Measurements from ENCODE around the gene GPR12.

Gene GPR12, protein sequence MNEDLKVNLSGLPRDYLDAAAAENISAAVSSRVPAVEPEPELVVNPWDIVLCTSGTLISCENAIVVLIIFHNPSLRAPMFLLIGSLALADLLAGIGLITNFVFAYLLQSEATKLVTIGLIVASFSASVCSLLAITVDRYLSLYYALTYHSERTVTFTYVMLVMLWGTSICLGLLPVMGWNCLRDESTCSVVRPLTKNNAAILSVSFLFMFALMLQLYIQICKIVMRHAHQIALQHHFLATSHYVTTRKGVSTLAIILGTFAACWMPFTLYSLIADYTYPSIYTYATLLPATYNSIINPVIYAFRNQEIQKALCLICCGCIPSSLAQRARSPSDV
- total RNA-seq, result 0 to 0.07 reads per million in 2 donors

DNA sequence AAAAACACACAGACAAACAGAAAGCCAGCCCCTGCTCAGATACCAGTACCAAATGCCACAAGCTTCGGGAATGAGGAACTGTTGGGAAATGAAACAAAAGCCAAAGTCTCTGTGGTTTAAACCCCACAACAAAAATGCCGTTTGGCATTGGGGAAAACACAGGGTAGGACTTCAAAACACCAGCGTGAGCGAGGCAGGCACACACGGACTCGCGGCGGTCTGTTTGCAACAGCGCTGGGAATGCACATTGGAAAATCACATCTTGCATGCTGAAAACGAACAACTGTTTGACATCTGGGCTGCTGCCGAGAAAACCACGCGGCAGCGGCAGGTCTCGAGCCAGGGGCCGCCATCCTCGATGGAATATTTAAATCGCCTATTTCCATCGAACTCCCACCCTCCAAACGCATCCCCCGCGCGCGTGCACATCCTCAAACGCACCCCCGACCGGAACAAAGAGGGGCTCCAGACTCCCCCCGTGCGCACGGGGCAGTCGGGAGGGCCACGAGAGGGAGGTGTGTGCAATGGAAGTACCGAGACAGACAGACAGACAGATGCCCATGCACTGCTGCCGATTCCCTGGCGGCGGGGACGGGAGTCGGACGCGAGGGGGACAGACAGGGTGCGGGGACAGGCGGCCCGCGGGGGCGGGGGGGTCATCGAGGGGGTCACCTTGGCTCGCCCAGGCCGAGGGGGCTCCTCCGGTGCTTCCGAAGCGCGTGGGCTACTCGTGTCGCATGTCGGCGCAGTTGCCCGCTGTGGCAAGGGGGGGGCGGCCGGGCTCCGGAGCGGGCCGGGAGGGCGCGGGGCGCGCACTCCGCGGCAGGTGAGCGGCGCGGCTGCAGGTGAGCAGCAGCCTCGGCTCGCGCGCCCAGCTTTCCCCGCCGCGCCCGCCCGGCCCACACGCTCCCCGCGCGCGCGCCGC lies at the start of gene GPR12:
TSS of gene GPR12 (minus strand) at position 880 of the 925 bp plus-strand sequence. CDS start 959 bp downstream, outside the sequence.
- DNase-seq, result no peak

GRCh38 chr13:26810095-26810494 lies 49.5 kb upstream of the GPR12 start:
- no peak for DNase-seq

- DNase-seq, result no peak
Observed at GRCh38 chr13:26806891-26807290, 46.3 kb upstream of the GPR12 start.

DNA sequence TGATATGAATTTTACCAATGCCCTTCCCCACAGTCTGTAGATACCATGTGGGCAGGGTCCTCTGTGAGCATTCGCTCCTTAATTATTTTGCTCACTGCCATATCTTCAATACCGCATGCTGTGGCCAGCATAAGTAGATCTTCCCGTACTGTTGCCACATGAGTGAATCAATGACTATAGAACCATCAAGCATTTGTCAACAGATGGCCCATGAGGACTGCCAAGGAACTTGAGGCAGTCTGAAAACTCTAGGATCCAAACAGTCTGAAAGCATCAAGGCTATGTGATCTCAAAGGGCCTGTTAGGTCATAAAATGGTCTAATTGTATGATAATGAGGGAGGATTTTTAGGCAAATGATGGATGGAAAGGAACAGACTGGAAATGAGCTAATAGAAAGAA lies 27.4 kb upstream of the GPR12 start:
- DNase-seq, result no peak

DNA sequence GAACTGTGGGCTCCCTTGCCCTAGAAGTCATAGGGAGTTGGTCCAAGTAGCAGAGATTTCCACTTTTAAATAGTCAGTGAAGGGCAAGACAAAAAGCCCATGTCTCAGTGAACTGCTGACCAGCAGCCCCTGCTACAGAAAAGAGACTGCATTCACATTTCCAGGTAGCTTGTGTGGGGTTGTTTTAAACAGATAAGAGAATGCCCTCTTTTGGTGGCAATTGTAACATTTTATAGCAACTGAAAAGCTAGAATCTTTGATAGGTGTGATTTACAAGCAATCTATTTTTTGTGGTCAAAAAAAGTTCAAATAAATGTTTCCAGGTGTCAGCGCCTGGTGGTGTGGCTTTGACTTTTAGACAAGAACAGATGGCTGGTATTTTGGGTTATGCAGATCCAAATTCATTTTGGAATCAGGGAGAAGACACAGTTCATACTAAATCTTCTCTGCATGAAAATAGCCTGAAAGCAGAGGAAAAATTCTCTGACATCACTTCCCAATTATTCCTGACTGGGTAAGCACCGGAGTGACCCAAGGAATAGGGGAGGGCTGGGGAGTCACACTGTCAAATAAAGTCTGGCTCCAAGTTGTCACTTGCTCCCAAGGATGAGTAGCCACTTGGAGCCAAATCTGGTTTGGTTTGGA lies 26.2 kb upstream of the GPR12 start:
- no peak for DNase-seq

- peak; percentile 25 for DNase-seq
Observed at GRCh38 chr13:26785838-26786630, 25.4 kb upstream of the GPR12 start.

- no peak for DNase-seq
Observed at GRCh38 chr13:26784704-26785639, 24.4 kb upstream of the GPR12 start.

- DNase-seq, result no peak
Observed at GRCh38 chr13:26780411-26780810, 19.8 kb upstream of the GPR12 start.

GRCh38 chr13:26779321-26779720 lies 18.7 kb upstream of the GPR12 start:
- DNase-seq, result no peak

- no peak for DNase-seq
Observed at GRCh38 chr13:26772531-26772930, 11.9 kb upstream of the GPR12 start.

DNA sequence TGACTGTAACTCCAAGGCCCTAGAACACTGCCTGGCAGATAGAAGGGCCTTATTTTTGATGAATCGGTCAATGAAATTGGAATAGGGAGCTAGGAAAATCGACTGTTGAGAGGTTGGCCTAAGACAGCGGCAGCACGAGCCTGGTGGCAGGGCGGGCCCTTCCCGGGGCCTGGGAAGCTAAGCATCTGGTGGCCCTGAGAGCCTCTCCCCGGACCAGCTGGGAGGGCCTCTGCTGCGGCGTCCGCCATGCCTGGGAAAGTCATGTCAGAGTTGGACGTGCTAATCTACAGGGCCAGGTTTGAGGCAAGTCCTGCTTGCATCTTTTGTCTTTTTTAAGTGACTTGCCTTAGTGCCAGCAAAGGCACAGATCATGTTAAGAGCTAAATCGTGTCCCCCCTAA lies 11.2 kb upstream of the GPR12 start:
- no peak for DNase-seq

- no peak for DNase-seq
Observed at GRCh38 chr13:26762745-26763345, 2.3 kb upstream of the GPR12 start.

DNA sequence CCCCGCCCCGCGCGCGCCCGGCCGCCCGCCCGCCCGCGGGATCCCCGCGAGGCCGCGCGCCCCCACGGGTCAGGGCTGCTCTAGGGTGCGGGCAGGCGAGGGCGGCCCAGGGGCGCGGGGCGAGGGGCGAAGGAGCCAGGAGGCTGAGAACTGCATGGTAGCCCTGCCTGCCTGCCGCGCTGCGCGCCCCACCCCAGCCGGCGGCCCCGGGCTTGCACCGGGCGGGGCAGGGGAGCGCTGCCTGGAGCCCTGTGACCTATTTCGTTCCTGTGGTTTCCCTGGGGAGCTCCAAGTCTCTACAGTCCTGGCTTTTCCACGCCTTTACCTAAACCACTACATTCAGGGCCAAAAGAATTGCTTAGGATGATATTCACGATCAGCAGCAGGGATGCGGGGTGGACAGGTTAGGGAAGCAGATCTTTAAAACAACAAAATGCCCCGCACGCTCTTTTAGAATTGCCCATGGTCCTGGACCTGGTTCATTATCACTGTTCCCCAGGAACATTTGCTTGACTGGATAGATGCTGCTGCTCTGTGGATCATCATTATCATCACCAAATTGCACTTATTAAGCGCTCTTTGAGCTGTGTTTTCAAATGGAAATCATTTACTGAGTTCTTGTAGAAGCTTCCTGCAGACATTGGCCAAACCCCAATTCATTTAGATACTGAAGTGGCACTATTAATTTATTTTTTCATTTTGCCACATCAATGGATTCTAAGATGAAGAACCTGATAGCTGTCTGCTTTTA lies 421 bp upstream of the GPR12 start:
- no peak for DNase-seq

DNA sequence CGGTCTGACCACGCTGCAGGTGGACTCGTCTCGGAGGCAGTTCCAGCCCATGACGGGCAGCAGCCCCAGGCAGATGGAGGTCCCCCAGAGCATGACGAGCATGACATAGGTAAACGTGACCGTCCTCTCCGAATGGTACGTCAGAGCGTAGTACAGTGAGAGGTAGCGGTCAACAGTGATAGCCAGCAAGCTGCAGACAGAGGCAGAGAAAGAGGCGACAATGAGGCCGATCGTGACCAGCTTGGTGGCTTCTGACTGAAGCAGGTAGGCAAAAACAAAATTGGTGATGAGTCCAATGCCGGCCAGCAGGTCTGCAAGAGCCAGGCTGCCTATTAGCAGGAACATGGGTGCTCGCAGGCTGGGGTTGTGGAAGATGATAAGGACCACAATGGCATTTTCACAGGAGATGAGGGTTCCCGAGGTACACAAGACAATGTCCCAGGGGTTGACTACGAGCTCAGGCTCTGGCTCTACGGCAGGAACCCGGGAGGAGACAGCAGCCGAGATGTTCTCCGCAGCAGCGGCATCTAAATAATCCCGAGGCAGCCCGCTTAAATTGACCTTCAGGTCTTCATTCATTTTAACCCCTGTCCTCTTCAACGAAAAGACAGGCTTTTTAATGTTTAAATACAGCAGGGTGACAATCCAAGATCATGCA lies 1.2 kb downstream of the GPR12 start:
- DNase-seq, result no peak

- no peak for DNase-seq
Observed at GRCh38 chr13:26758496-26759157, 2.0 kb downstream of the GPR12 start.

DNA sequence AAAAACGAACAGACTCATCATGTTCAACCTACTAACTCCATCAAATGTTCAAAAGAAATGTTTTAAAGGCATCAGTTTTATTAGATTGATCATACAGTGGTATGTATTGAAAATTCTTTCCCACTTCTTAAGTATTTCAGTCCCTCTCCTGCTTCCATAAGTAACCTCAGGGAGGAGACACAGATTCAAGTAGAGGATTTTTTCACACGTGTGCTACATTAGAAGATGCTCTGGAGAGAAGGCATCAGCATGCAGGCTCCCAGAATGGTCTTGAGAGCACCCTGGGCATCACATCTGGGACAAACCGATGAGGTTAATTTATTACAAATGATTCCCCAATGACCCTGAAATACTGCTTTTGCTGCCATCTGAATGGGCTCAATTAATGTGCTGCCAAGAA lies 3.6 kb downstream of the GPR12 start:
- no peak for DNase-seq

GRCh38 chr13:26752671-26753070 lies 7.9 kb downstream of the GPR12 start:
- DNase-seq, result no peak

DNA sequence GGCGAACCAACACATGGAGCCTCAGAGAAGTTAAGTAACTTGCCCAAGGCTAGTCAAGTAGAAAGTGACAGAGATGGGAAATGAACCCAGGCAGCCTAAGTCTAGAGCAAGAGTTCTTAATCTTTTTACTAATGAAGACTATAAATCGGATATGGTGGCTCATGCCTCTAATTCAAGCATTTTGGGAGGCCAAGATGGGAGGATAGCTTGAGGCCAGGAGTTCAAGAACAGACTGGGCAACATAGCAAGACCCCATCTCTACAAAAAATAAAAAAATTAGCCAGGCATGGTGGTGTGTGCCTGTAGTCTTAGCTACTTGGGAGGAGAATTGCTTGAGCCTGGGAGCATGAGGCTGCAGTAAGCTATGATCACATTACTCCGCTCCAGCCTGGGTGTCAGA lies 10.7 kb downstream of the GPR12 start:
- no peak for DNase-seq

GRCh38 chr13:26749285-26749684 lies 11.3 kb downstream of the GPR12 start:
- DNase-seq, result no peak

All from T-helper 9 cell (primary cell).